Effector CD8-positive, alpha-beta T cell (primary cell): ENCODE results near the gene C1QL3.

ENCODE experiments used
- DNase-seq: peaks from one replicate; lab custom pipeline; 2025; lab: John Stamatoyannopoulos, UW
- total RNA-seq, 4 experiments: gene quantifications; one replicate each; lab custom pipeline; 2026; lab: John Stamatoyannopoulos, UW

Gene C1QL3
- 0 to 1.1 (median 0.31) reads per million in 4 experiments for total RNA-seq

DNA sequence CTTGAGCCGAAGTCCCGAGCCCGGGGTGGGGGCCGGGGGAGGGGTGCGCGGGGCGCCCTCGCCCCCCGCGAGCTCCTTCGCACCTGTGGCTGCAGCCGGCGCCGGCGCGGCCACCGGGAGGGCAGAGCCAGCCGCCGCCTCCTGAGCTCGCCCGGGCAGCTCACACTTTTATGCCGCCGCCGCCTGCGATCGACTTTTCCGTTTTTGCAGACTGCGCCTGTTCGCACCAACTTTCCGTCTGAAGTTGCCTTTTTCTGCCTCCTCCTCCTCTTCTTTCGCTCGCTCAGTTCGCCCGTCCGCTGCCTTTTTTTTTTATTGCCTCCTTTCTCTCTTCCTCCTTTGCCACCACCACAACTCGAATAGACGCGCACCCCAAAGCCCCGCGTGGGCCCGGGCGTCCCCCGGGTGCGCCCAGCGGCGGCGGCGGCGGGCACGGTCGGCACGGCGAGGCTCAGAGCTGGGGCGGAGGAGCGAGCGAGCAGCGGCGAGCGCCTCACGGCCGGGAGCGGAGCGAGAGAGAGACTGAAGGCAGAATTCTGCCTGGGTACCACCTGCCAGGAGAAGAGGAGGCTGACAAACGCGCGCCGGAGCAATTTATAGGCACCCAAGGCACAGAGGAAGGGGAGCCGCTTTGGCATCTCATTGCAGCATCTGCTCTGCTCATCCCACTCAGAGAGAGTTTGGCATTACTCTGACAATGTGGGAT lies at the start of gene C1QL3:
C1QL3 (minus strand) TSS at position 569 of the 706 bp plus-strand sequence. CDS start 814 bp downstream, outside the sequence.
- DNase-seq, result no peak

GRCh38 chr10:16570731-16571130 lies 49.1 kb upstream of the C1QL3 start:
- no peak for DNase-seq

GRCh38 chr10:16566202-16566805 lies 44.6 kb upstream of the C1QL3 start:
- DNase-seq, result no peak

DNA sequence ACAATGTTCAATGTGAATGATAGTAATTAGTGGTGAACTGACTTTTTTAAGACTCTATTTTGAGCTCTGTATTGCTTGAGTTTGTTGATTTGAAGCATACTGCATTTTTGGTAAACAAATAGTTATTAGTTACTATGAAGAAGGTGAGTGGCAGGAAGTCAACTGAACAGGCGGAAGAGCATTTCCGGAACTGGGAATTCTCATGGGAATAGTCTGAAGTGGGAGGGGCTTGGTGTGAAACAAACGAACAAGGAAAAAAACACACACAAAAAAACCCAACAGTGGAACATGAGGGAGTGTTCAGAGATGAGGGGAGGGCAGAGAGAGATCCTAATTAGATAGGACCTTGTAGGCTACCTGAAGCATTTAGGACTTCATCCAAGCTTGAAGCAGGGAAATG lies 43.9 kb upstream of the C1QL3 start:
- DNase-seq, result no peak

DNA sequence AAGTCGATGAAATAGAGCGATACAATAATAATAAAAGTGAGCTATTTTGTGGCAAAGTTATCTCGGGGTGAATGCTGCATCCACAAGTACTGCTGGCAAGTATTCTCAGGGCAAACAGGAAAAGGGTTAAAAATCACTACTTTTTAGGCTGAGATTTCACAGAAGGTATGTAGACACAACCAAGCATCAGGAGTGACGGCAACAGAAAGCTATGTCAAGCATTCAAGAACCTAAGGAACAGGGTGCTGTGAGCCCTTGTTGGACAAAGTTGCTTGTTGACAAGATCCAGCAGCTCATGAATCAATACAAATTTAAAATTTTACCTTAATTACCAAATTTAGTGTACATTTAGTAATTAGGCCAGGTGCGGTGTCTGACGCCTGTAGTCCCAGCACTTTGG lies 41.2 kb upstream of the C1QL3 start:
- no peak for DNase-seq

DNA sequence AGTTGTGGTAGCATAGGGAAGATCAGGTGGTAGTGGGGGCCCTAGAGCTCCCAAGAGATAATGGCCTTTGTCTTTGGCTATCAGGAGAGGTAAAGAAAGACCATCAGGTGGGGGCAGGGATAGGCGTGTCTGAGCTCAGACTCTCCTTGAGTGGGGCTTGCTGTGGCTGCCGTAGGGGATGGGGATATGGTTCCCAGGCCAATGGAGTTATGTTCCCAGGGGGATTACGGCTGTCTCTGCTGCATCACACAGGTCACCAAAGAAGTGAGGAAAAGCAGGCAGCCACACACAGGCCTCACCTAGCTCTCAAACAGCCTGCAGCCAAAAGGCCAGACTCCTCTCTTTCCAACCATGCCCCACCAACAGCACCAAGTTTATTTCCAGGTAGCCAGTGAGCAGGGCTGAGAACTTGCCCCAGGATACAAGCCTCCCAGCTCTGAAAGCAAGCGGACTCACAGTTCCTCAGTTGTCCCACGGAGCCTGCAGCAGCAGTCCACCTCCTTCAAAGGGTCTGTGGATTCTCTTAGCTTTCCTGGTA lies 37.6 kb upstream of the C1QL3 start:
- DNase-seq, result no peak

GRCh38 chr10:16547973-16548372 lies 26.3 kb upstream of the C1QL3 start:
- DNase-seq, result no peak

GRCh38 chr10:16545116-16545736 lies 23.5 kb upstream of the C1QL3 start:
- no peak for DNase-seq

DNA sequence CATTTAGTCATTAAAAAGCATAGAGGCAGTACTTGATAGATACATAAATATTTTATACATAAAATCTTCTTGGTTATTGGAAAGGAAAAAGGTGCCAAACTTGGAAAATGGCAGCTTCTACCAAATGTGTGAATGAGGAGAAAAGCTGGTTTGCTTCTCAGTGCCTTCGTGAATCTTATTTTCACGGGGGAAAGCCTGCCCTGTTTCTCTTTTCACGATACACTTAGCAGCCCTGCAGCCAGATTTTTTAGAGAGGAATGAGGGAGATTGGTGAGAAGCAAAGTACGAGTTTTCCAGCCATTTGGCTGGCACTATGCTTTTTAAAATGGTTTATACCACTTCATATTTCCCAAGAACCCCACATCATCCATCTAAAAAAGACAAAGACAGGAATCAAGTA lies 22.9 kb upstream of the C1QL3 start:
- DNase-seq, result no peak

DNA sequence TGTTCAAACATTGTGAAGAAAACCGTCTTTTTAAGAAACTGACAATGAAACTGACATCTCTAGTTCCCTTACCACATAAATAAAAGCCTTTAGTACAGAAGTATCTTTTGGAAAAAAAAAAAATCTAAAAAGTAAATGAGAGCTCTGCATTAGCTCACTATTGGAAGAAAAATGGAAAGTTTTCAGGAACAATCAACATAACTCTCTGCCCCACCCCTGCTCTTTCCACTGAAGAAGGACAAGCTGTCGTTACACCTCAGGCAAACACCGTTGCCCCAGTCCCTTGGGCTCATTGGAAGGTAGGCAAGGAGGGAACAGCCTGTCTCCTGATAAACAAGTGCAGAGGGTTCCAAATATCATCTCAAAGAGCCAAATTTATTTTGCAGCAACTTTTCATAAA lies 22.4 kb upstream of the C1QL3 start:
- DNase-seq, result no peak

DNA sequence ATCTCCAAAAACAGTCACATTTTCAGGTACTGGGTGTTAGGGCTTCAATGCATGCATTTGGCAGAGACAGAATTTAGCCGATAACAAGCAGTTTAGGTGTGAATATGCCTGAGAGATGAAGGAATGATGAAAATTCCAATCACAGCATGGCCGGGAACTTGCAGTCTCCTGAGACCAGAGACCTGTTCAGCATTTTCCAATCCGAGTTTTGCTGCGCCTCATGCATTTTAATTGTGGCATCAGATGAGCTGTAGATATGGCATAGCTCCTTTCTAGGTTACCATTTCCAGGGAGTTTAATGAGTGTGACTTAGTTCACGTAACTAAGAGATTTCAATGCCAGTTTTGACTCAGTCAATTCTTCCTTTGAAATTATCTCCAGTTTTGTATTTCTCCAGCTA lies 14.5 kb upstream of the C1QL3 start:
- DNase-seq, result no peak

DNA sequence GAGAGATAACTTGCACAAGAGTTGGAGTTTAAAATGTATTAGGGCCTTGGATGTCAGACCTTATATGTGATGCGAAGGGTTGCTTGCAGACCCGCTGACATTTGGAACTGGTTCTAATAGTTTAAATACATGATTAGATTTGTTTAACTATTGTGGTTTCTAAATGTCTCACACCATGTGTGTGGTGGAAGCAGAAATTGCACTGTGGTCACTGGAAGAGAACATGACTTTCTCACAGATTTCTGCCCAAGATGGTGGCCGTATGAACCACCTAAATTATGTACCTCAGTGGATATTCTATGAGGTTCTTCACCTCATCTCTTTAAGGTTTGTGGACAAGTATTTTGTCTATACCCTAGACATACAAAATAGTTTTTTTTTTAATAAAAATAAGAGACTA lies 8.2 kb upstream of the C1QL3 start:
- no peak for DNase-seq

- DNase-seq, result no peak
Observed at GRCh38 chr10:16527452-16527851, 5.8 kb upstream of the C1QL3 start.

GRCh38 chr10:16520900-16521299 lies 779 bp downstream of the C1QL3 start:
- no peak for DNase-seq

- DNase-seq, result no peak
Observed at GRCh38 chr10:16519908-16520861, 1.5 kb downstream of the C1QL3 start.

DNA sequence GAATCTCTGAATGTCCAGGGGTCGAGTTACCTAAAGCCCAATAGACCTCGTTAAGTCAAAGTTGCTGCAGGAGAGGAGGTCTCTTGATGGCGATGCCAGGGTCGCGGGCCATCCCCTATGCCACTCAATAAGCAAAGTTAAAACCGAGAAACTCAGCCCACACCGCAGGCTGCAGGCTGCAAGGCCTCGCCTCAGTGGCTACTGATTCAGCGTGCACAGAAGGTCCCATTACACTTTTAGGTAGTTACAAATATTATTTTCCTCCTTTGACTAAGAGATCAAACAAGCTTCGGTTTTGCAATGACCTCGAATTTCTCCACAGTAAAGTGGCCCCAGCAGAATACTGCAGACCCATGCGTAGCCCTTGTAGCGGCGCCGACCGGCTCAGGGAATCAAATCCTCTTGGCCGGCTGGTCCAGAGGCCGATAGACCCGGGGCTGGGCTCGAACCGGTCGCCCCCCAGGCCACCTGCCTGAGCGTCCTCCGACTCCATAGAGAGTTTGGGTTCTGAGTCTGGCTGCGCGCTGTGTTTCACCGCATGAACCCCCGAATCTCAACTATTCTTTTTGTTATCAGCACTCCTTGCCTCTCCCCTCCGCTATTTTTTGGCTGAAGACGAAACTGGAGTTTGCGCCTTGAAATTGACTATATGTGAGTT lies 2.3 kb downstream of the C1QL3 start:
- no peak for DNase-seq

DNA sequence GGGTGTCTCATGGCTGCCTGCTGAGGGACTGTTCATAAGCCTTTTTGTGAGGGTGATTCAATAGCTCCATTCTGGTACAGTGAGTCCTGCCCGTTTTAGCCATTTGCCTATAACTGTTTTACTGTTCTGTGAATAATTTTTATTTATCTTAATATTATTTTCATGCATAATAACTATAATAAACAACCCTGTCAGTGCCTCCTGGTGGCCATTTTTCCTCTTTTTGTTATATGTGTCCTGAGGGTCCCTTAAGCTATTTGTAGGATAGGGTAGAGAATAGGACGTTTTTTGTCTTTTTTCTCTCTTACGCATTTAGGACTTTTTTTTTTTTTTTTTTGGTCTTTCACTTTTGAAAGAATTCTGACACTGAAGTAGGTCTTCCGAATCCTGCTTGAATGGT lies 2.9 kb downstream of the C1QL3 start:
- DNase-seq, result no peak

DNA sequence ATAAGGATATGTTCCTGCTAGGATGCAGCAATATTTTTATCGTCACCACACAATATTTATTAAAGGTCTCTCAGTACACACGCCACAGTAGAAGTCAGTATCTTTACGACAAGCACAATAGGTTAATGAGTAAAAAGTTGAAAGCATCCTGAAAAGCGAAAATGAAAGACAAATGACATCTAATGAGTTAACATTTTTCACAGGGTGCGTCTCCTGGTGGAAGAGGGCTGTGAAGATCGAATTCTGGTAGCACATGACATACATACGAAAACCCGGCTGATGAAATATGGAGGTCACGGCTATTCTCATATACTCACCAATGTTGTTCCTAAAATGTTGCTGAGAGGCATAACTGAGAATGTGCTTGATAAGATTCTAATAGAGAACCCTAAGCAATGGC lies 10.8 kb downstream of the C1QL3 start:
- no peak for DNase-seq

GRCh38 chr10:16509996-16510395 lies 11.7 kb downstream of the C1QL3 start:
- DNase-seq, result no peak

- DNase-seq, result no peak
Observed at GRCh38 chr10:16505161-16505560, 16.5 kb downstream of the C1QL3 start.

GRCh38 chr10:16497911-16498310 lies 23.8 kb downstream of the C1QL3 start:
- DNase-seq, result no peak
